ENCODE results near the gene ABCD1. TPM values are rescaled to one million over a fixed set of nuclear protein-coding genes. Genes with fewer than 3 reads are reported as not detected.
A peak's percentile ranks its signal among the peaks of the same experiment; 100 is the strongest.

Gene ABCD1
- total RNA-seq, 3 donors from 2014 or later, result 10.2 to 27.8 (median 10.5) TPM

- intact Hi-C loops (cut with DNase I; ENCODE audit: low total_unique reads), result no loop called here
- DNase-seq (ENCODE audit: low spot score in 2 of 2), result no peak
- peak within 1 kb of the TSS in 2 of 3 donors; percentile 9 to 37 for H3K4me3 ChIP-seq
- no peaks in the 10 kb centered on the region for H3K9me3 ChIP-seq
- H3K27me3 ChIP-seq, result peaks cover 0 to 62% of the 10 kb centered on the region in 2 donors
- H3K36me3 ChIP-seq, result no peaks in the 10 kb centered on the region
- TF ChIP-seq POLR2A (IDR thresholded peaks at IDR 0.05) (no peak), POLR2AphosphoS5 (IDR thresholded peaks at IDR 0.05) (no peak), CTCF (IDR thresholded peaks at IDR 0.05) (no peak)
- peak within 1 kb of the TSS; percentile 32 to 33 for H3K27ac ChIP-seq
- H3K4me1 ChIP-seq, result no peaks in the 10 kb centered on the region
Measured at GRCh38 chrX:153780678-153781427, 56.2 kb downstream of the ABCD1 start, which contains the start of gene SRPK3. Gene SRPK3, plus strand, starts transcription at chrX:153781041. Its CDS starts 46 bp downstream, at chrX:153781087.

- no peaks in the 10 kb centered on the region for H3K4me1 ChIP-seq
- intact Hi-C loops (cut with DNase I; ENCODE audit: low total_unique reads), result no loop called here
- TF ChIP-seq POLR2AphosphoS5 (IDR thresholded peaks at IDR 0.05) (no peak), CTCF (IDR thresholded peaks at IDR 0.05) (no peak), POLR2A (IDR thresholded peaks at IDR 0.05) (no peak)
- H3K4me3 ChIP-seq, result no peak overlapping the region
- H3K27ac ChIP-seq, result peak overlapping the region; percentile 12 to 33
- H3K27me3 ChIP-seq, result peaks cover 0 to 69% of the 10 kb centered on the region in 2 donors
- no peaks in the 10 kb centered on the region for H3K9me3 ChIP-seq
- no peaks in the 10 kb centered on the region for H3K36me3 ChIP-seq
- DNase-seq (ENCODE audit: low spot score in 2 of 2), result no peak
Measured at GRCh38 chrX:153781428-153782047, 56.9 kb downstream of the ABCD1 start.

- peaks cover 0 to 68% of the 10 kb centered on the region in 2 donors for H3K27me3 ChIP-seq
- DNase-seq (ENCODE audit: low spot score in 2 of 2), result peak in 1 of 2 donors; percentile 45
- TF ChIP-seq CTCF (IDR thresholded peaks at IDR 0.05) (no peak), POLR2A (IDR thresholded peaks at IDR 0.05) (no peak), POLR2AphosphoS5 (IDR thresholded peaks at IDR 0.05) (no peak)
- intact Hi-C loops (cut with DNase I; ENCODE audit: low total_unique reads), result no loop called here
- no peak overlapping the region for H3K4me3 ChIP-seq
- H3K27ac ChIP-seq, result no peak overlapping the region
- H3K4me1 ChIP-seq, result no peaks in the 10 kb centered on the region
- no peaks in the 10 kb centered on the region for H3K9me3 ChIP-seq
- no peaks in the 10 kb centered on the region for H3K36me3 ChIP-seq
Measured at GRCh38 chrX:153782313-153782712, 57.7 kb downstream of the ABCD1 start.

- Histone ChIP-seq H3K36me3 (no peaks in the 10 kb centered on the region), H3K4me1 (no peaks in the 10 kb centered on the region), H3K9me3 (no peaks in the 10 kb centered on the region), H3K4me3 (no peak overlapping the region), H3K27me3 (peaks cover 0 to 68% of the 10 kb centered on the region in 2 donors), H3K27ac (no peak overlapping the region)
- TF ChIP-seq POLR2AphosphoS5 (IDR thresholded peaks at IDR 0.05) (no peak), CTCF (IDR thresholded peaks at IDR 0.05) (no peak), POLR2A (IDR thresholded peaks at IDR 0.05) (no peak)
- no peak for DNase-seq (ENCODE audit: low spot score in 2 of 2)
- intact Hi-C loops (cut with DNase I; ENCODE audit: low total_unique reads), result no loop called here
Measured at GRCh38 chrX:153782871-153783270, 58.2 kb downstream of the ABCD1 start.

All from breast epithelium (tissue), 4 donors.